Effector CD4-positive, alpha-beta T cell (primary cell): ENCODE results near the gene DOC2B.
"Not testable (repeated sequence)": the region's sequence is repeated elsewhere in the genome, so short reads cannot be mapped to it uniquely, and the experiment has no call there.

Source experiments
- DNase-seq: peaks from one replicate; pipeline ENCODE4 v3.0.0-alpha.2; 2020

Gene DOC2B

GRCh38 chr17:210402-210801, 29.0 kb upstream of the DOC2B start:
- no peak for DNase-seq

GRCh38 chr17:208429-208828, 27.0 kb upstream of the DOC2B start:
- no peak for DNase-seq

- no peak for DNase-seq
These were observed 26.3 kb upstream of the DOC2B start for GRCh38 chr17:207775-208174.

- no peak for DNase-seq
These were observed 25.6 kb upstream of the DOC2B start for GRCh38 chr17:206941-207560.

GRCh38 chr17:206484-206883, 25.0 kb upstream of the DOC2B start:
- DNase-seq = not testable (repeated sequence)

- no peak for DNase-seq
These were observed 24.4 kb upstream of the DOC2B start for GRCh38 chr17:205817-206216.

- no peak for DNase-seq
These were observed 23.8 kb upstream of the DOC2B start for GRCh38 chr17:205148-205669.

GRCh38 chr17:204427-205147, 23.1 kb upstream of the DOC2B start:
- DNase-seq = no peak

GRCh38 chr17:202501-202951, 21.1 kb upstream of the DOC2B start:
- no peak for DNase-seq

- not testable (repeated sequence) for DNase-seq
These were observed 20.3 kb upstream of the DOC2B start for GRCh38 chr17:201736-202135.

- DNase-seq = not testable (repeated sequence)
These were observed 19.8 kb upstream of the DOC2B start for GRCh38 chr17:201257-201656.

- no peak for DNase-seq
These were observed 19.1 kb upstream of the DOC2B start for GRCh38 chr17:200586-200985.

GRCh38 chr17:199806-200545, 18.5 kb upstream of the DOC2B start:
- no peak for DNase-seq

- no peak for DNase-seq
These were observed 17.7 kb upstream of the DOC2B start for GRCh38 chr17:199191-199604.

- DNase-seq = not testable (repeated sequence)
These were observed 16.8 kb upstream of the DOC2B start for GRCh38 chr17:198225-198624.

- DNase-seq = no peak
These were observed 15.9 kb upstream of the DOC2B start for GRCh38 chr17:197352-197751.

GRCh38 chr17:194828-195602, 13.6 kb upstream of the DOC2B start:
- DNase-seq = no peak

- DNase-seq = no peak
These were observed 12.7 kb upstream of the DOC2B start for GRCh38 chr17:193841-194806.

- no peak for DNase-seq
These were observed 12.0 kb upstream of the DOC2B start for GRCh38 chr17:193426-193810.

GRCh38 chr17:192666-193425, 11.4 kb upstream of the DOC2B start:
- no peak for DNase-seq

GRCh38 chr17:189444-189843, 8.0 kb upstream of the DOC2B start:
- DNase-seq = no peak
